HT1080 (cell line): ENCODE measurements around the gene CMTM7. TPM values are rescaled to one million over a fixed set of nuclear protein-coding genes. Genes with fewer than 3 reads are reported as not detected.

Source experiments
- DNase-seq: peaks from one replicate; pipeline ENCODE4 v3.0.0-alpha.2; 2015; ENCODE audit warnings: low read depth
- total RNA-seq: library from RNA; depleted of rRNA; stranded (reverse); fragments of >200 nt; shearing (Covaris generic); gene quantifications from 2 replicates; pipeline ENCODE4 v1.2.3, GENCODE V29; 2014

CMTM7 gene
- total RNA-seq, 1 experiment from 2014 or later = 57.9 TPM

DNA sequence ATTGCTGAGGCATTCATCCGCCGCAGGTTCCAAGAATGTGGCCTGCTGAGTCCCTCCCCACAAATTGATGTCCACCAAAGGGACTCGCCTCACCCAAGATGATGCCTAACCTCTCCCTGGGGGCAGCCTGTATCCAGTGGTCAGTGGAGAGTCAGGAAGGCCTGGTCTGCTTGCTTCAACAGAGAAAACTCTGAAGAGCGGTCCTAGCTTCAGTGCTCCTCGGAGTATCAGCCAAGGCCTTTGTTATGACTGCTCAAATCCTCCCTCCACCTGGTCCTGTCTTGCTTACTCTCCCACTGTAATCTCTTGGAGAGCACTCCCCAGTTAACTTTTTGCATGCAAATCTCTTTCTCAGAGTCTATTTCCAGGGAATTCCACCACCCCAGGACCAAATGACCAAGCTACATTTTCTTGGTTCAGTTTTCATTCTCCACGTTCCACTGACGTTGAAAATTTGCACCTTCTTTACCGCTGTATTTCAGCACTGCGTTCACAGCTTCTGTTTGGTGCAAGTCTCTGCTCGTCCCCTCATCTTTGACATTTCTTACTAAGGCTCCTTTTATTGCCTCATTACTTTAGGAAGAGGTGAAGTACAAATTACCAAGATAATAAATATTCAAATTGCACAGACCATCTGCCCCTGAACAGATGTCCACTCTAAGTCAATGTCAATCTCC, 22.3 kb downstream of the CMTM7 start:
- DNase-seq = peak; percentile 23

DNA sequence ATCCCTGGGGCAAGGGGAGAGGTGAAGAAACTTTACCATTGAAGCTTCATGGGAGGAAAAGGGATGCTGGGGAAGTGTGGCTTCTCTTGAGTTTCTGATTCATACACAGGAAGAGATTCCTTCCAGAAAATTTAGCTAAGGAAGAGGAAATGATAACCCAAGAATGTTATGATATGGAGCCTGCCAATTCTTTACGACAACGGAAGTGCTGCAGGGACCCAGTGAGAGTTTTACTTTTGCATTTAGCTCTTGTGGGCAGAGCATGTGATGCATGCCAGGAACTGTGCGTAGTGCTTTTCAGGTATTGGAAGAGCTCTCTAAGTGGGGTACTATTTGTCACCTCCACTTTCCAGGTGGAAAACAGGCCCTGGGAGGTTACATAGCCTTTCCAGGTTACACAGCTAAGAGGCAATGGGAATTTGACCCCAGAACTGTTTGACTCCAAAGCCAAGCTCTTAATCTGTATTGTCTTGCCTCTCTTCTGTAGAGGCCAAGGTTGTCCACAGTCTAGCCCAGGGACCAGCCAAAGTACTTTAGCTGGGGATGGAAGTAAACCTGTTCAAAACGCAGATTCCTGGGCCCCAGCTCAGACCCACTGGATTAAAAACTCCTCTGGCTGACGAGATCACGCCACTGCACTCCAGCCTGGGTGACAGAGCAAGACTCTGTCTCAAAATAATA, 23.0 kb downstream of the CMTM7 start:
- DNase-seq = peak; percentile 90

DNA sequence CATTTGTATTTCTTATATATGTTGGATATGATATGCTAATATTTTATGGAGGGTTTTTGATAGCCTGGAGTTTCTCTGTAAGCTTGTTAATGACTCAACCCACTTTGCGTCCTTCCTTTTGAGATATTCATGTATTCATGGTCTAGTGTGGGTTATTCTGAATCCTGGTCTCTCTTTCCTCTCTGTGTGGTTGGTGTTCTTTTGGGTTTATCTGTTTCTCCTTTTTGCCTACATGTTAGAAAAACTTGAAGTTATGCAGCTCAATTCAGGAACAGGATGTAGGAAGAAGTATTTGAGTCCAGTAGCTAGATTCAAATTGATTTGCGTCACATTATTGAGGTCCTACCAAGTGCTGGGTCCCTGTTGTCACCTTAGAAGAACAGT, 28.1 kb downstream of the CMTM7 start:
- DNase-seq = no peak

DNA sequence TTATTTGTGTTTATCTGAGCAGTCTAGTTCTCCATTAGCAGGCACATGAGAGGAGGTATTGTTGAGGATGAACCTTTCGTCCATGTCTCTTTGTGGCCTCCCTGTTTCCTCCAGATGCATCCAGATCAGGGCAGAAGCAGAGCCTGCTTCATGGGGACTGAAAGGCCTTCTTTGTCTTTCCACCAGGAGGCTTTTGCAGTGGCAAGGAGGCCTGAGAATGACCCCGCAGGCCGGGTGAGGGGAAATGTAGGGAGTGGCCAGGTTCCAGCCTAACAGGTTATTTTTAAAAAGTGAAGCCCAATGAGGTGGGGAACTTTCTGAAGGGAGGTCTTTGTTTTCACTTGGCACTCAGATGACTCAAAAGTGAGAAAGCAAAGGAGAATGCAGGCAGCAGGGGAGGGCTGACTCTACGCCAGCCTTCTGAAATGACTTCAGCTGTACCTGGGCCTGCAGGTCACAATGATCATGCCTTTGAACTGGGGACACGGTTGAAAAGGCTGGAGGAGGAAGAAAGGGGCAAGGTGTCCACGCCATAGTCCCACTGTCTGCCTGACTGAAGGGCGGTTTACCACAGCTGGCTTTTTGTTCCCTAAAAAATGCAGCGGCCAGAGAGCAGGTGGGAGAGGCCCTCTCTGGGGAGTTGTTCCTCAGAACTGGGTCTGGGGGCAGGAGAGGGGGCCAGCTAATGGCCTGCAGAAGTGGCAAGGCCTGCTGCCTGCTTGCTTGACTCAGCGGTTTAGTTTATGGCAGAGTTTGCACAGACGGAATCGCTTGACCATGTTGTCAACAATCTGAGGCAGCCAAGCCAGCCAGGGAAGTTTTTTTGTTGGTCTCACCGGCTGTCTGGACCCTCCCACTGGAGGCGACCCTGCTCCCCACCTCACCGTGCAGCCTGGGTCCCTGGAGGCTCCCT, 28.7 kb downstream of the CMTM7 start:
- peak; percentile 99 for DNase-seq

DNA sequence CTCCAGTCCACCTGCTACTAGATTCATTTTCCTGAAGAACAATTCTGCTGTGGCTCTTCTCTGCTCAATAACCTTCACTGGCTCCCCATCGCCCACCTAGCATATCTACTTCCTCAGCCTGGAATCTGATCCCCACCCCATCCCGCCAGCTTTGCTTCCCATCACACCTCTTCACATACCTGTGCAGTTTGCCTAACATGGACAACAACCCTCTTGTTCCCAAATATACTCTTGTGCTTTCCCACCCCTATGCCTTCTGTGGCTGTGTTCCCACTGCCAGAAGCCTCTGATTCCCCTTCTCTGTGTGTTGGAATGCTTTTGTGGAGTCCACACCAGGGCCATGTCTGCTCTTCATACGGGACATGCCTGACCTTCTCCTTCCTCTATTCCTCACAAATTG, 29.5 kb downstream of the CMTM7 start:
- DNase-seq = no peak

DNA sequence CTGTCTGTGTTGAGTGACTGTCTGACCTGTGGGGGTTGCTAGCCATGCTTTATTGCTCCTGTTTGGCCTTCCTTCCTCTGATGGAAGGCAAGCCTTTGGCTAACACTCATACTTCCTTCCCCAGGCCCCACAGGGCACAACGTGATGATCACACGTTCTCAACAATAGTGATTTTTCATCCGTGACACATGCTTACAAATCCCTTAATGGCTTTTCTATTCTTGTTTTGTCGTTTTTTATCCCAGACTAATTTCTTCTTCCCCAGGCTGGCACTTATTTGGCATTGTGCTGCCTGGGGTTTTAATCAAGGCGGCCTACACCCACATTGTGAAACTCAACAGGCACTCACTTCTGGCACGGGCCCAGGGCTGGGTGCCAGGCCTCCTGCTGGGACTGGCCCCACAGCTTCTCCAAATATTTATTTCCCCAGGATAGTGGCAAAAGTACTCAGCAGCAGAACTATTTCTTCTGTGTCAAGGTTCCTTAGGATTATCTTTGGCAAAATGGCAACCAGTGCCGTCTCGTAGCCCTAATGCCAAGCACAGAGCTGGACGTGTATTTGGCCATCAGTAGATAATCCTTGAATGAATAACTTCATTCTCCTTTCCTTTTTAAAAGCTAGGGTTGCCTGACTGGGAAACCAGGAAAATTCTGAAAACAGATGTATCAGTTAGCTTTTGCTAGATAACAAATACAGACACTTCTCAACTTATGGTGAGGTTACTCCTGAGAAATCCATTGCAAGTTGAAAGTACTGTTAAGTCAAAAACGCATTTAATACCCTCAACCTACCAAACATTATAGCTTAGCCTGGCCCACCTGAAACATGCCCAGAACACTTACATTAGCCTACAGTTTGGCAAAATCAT, 30.6 kb downstream of the CMTM7 start:
- DNase-seq = peak; percentile 98

DNA sequence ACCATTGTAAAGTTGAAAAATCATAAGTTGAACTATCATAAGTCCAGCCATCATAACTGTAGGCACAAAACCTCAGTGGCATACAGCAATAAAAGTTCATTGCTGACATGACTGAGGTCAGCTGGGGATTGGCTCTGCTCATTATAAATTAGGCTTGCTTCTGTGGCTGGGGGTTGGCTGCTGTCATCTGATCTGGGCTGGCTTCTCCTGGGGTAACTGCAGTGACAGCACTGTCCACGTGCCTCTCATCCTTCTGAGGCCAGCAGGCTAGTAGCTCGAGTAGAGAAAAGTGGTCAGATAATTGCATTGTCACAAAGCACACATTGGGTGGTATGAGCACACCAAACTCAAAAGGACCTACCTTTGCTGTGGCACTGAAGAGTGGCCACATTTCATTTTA, 31.3 kb downstream of the CMTM7 start:
- DNase-seq = no peak

DNA sequence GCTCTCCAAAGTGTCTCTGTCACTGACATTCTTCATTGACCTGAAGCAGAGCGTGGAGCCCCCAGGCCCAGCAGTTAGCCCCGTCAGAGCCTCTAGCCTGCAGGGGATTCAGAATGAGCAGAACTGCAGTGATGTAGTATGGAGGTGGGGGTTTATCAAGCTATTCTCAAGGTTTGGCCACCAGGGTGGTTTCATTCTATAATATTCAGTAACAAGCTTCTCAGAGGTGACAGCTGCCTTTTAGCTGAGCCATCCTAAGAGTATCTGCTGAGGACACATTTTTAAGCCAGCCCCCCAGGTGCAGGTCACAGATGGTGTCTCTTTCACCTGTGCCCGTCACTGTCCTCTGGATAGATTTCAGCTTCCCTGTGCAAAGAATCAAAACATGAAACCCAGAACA, 31.9 kb downstream of the CMTM7 start:
- DNase-seq = no peak

DNA sequence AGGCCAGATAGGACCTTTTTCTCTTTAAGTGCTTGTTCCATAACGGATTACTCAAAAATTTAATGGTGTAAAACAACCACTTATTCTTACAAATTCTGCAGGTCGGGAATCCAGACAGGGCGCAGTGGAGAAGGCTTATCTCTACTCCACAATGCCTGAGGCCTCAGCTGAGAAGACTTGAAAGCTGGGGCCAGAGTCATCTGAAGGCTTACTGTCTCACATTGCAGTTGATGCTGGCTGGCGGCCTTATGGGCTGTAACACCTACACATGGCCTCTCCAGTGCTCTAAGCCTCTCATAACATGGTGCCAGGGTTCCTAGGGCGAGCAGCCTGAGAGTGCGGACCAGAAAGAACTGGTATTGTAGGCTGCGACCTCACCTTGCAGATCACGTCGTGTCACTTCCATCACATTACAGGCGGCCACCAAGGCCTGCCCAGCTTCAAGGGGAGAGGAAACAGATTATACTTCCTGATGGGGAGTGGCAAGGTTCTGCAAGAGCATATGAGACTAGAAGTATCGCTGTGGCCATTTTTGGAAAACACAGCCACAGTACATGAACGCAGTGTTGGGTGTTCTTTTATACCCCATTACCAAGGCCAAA, 32.4 kb downstream of the CMTM7 start:
- DNase-seq = no peak

DNA sequence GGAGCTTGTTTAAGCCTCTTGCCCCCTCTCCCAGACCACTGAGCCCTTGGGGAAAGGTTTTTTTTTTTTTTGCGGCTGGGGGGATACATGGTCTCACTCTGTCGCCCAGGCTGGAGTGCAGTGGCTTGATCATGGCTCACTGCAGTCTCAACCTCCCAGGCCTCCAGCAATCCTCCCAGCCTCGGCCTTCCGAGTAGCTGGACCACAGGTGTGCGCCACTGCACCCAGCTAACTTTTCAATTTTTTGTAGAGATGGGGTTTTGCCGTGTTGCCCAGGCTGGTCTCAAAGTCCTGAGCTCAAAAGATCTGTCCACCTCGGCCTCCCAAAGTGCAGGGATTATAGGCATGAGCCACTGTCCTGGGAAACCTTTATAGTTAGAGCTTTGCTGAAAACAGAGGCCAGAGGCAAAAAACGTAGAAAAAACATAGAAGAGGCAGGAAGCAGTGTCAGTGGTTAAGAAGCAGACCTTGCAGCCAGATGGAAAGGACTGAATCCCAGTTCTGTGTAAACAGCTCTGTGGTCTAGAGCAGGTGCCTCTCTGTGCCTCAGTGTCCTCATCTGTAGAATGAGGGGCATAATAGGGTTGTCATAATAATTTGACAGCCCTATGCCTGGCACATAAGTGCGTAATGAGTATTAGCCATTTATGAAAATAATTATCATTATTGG, 33.1 kb downstream of the CMTM7 start:
- DNase-seq = no peak

DNA sequence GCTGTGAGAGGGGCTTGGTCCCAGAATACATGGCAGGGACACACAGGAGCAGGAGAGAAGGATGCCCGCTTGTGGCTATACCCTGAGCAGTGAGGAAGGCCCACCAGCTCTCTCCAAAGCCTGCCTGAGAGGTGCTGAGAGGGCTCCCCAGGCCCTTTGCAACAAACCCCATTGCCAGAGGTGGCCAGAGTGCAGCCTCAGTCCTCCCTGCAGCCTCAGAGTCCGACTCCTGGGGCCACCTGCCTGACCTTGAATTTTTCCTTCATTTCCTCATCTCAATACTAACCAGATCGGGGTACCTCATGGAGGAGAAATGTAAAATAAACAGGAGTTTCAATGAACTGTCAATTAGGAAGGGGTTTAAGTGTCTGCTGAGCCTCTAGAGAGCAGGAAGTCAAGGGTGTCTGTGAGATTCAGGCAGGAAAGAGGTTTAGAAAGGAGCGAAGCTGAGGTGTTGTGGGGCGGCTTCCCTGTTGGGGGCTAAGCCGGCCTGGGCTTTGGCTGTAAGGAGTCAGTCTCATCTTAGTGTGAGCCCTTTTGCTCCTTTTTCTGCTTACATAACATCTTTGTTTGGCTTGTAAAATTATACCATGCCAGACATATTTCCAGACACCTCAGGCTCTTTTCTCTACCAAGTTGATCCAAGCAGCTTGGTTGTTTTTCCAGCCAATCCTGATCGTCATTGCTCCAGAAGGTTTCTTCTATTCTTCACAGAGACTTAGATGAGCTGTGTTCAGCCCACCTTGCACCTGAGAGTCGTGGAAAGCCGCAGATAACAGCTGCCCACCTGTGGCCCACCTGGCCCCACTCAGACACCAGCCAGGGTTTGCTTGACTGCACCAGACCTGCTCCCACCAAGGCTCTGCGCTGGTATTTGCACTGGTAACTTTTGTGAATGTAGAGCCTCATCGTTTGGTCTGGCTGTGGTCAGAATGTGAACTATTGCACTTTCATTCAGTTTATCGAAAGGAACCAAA, 36.7 kb downstream of the CMTM7 start:
- DNase-seq = no peak

DNA sequence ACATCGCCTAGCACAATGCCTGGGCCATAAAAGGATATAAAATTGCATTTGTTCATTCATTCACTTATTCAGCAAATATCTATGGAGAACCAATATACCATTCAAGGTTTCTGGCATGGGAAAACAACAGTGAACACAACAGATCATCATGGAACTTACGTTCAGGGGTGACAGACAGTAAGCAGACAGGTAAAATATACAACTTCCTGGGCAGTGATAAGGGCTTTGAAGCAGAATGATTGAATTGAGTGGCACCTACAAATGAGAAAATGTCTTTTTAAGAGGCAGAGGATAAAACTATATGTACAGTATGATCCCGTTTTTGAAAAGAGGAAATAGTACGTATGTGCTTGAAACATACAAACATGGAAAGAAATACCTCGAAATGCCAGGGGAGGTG, 39.2 kb downstream of the CMTM7 start:
- DNase-seq = no peak

DNA sequence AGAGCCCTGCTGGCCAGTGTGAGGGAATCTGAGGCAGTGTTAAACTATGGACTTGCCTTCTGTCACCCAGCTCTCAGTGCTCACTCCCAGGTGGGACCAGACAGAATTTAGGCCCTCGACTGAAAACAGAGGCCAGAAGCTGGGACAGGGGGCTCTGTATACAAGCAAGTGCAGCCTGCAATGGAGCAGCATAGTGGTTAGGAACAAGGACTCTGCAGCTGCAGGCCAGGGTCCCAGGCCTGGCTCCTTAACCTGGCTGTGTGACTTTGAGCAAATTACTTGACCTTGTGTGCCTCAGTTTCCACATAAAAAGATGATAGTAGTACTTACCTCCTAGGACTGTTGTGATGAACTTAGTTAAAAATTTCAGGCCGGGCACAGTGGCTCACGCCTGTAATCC, 39.8 kb downstream of the CMTM7 start:
- DNase-seq = no peak

DNA sequence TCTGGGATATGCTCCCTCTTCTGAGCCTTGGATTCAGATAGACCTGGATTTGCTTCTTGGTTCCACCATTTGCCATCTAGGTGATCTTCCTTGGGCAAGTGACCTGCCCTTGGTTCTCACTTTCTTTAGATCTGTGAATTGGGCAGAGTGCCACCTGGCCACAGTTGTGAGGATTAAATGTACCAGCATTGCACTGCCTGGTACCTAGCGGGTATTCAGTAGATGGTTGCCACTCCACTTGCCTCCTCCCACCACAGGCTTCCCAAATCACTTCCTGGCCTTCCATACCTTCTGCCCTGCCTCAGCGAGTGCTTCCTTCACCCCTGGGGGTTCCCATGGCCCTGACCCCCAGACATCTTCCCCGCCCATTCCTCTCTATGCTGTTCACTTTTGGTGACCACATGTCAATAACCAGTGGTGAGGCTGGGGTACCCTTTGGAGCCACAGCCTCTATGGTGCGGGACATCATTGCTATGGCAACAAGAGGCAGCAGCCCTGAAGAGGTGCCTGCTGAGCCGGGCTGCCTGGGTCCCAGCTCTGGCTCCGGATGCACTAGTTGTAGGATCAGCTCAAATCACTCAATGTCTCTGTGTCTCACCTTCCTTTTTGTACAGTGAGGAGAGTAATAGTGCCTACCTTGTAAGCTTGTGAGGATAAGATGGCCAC, 40.5 kb downstream of the CMTM7 start:
- DNase-seq = no peak

DNA sequence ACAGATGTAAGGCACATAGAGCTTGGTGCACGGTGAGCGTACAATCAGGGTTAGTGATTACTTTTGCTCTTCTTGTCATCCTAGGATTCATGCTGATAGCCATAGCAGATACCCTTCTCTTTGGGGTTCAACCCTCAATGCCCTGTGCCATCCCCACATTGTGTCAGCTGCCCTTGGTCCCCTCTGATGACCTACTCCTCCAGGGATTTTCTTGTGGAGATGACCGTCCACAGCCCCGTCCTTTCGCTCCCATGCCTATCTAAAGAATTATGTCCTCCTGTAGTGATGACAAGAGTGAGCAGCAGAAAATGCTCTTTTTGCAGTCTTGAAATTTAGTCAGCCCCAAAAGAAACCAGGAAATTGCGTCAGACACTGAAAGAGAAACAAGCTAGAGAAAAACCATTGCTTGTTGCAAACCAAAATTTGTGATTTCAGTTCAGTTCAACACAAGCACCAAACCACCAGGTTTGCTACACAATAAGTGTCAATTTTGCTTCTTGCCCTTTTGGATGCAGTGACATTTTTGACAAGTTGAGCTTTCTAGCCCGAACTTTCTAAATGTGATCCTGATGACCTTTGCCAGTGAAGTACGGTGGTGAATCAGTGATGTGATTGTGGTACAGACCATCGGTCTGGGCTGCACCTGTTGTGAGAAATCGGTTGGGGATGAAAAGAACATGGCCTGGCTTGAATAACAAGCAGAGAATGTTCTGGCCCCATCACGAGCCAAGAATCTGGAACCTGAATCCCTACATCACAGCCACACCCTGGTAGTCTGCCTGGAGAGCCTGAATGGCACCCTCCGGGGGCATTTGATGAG, 41.3 kb downstream of the CMTM7 start:
- no peak for DNase-seq

DNA sequence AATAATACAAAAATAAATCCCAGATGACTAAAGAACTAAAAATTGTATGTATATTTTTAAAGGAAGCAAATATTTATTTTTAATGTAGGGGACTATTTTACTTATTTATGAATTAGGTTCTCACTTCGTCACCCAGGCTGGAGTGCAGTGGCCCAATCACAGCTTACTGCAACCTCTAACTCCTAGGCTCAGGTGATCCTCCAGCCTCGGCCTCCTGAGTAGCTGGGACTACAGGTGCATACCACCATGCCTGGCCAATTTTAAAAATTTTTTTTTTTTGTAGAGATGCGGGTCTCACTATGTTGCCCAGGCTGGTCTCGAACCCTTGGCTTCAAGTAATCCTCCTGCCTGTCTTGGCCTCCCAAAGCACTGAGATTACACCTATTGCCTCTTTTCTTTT, 42.6 kb downstream of the CMTM7 start:
- no peak for DNase-seq
